ENCODE measurements around the gene TSPEAR.
"Not testable (repeated sequence)": the region's sequence is repeated elsewhere in the genome, so short reads cannot be mapped to it uniquely, and the experiment has no call there.

TSPEAR gene

GRCh38 chr21:44601596-44602462 lies 109.5 kb downstream of the TSPEAR start:
- peak; percentile 30 for DNase-seq

GRCh38 chr21:44601091-44601490 lies 110.3 kb downstream of the TSPEAR start:
- DNase-seq, result not testable (repeated sequence)

- DNase-seq, result not testable (repeated sequence)
Observed at GRCh38 chr21:44600118-44600978, 111.0 kb downstream of the TSPEAR start, which contains the start of gene KRTAP10-7. Gene KRTAP10-7 (plus strand): TSS chr21:44600597. CDS start chr21:44600622, 25 bp downstream.

DNA sequence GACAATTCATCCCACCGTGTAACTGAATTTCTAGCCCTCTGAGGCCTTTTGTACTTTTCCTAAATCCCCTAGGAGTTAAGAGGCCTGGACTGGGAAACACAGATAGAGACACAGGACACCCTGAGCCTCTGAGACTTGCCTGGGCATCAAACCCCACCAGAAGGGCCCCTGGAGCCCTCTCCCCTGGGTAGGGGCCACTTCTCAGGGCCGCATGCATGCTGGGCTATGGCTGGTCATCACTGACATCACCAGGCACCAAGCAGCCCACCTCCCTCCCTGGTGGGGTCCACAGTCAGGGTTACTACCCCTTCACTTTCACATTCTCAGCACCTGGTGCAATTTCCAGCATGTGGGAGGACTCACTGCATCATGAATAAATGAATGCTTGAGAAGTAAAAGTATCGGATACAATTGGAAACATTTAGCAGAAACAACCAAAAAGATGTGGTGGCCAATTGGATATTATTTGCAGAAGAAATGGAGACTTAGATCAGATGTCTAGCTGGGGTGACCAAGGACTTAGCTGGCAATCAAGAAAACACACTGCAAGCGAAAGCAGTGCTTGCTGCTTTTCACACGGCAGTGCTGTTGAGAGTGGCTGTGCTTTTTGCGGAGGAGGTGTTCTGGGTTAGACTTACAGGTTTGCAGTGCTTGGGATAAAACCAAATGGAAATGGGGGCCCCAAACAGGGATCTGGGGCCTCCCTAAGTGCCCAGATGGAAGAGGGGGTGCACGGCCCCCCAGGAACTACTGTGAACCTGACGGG lies 111.9 kb downstream of the TSPEAR start:
- DNase-seq, result no peak

GRCh38 chr21:44598061-44598460 lies 113.3 kb downstream of the TSPEAR start:
- DNase-seq, result no peak

DNA sequence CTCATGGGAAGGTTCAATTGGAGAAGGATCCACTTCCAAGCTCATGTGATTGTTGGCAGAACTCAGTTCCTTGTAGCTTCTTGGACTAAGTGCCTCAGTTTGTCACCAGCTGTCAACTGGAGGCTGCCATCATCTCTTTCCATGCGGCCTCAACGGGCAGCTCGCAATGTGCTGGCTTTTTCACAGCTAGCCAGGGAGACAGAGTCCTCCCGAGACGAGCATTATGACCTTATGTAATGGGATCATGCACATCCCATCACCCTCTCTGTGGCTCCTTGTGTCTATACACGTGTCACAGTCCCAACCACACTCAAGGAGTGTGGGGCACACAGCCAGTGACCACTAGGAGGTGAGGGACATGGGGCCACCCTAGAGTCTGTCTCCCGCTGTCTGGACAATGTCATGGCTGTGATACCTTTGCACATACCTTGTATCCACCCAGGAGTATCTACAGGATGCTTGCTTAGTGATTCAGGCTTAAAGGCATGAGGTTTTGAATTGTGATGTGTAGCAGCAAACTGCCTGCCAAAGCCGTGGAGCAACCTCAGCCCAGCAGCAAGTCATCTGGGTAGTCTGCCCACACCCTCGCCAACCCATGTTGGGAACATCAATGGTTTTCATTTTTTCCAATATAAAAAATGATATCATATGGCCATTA lies 115.2 kb downstream of the TSPEAR start:
- no peak for DNase-seq

DNA sequence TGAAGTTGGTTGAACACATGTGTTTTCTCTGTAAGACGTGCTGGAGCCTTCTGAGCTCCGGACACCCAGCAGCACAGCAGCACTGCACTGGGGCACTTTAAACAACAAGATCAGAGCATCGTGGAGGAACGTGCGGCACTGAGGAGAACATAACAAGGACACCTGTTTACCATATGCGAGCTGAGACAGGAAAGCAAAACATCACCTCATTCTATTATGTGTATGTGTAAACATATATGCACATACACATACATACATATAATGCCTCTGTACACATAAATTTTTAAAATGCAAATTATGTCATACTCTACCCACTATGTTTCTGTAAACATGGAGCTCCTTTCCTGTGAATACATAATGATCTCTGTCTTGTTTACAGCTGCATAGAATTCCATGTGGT lies 115.8 kb downstream of the TSPEAR start:
- no peak for DNase-seq

GRCh38 chr21:44594406-44594916 lies 116.9 kb downstream of the TSPEAR start:
- no peak for DNase-seq

- DNase-seq, result no peak
Observed at GRCh38 chr21:44593598-44594405, 117.6 kb downstream of the TSPEAR start.

GRCh38 chr21:44592446-44593311 lies 118.7 kb downstream of the TSPEAR start, which contains the start of gene KRTAP10-6:
Gene KRTAP10-6 (minus strand): TSS chr21:44592505. CDS start chr21:44592484, 21 bp downstream.
- DNase-seq, result no peak

DNA sequence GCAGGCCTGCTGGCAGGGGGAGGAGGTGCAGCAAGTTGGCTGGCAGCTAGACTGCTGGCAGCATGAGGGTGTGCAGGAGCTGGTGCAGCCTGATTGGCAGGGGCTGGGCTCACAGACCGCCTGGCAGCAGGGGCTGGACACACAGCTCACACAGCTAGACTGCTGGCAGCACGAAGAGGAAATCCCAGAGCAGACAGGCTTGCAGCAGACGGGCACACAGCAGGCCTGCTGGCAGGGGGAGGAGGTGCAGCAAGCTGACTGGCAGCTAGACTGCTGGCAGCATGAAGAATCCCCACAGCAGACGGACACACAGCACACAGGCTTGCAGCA lies 119.6 kb downstream of the TSPEAR start:
- not testable (repeated sequence) for DNase-seq

DNA sequence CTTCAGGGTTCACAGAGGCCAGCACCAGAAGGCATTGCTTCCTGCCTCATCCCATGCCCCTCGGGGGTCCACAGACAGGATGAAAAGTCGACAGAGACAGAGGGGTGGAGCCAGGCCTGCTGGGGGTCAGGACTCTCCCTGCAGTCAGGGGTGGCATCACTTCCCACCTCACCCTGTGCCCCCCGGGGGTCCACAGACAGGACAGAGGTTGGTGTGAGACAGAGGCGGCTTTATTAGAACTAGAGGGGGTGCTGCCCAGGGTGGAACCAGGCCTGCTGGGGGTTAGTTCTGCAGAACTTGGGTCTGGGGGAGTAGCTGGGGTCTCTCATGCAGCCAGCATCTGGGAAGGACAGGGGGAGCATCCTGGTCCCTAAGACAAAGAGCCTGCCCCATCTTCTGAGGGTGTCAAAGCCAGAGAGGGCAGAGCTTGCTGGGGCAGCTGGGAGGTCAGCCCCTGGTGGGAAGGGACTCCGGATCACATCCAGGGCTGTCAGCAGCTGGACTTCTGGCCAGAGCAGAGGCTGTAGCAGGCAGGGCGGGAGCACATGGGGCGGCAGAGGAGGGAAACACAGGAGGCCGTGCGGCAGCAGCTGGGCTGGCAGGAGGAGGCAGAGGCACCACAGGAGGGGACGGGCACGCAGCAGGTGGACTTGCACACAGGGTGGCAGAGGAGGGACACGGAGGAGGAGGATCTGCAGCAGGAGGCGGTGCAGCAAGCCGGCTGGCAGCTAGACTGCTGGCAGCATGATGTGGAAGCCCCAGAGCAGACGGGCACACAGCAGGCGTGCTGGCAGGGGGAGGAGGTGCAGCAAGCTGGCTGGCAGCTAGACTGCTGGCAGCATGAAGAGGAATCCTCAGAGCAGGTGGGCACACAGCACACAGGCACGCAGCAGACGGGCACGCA lies 120.2 kb downstream of the TSPEAR start:
- not testable (repeated sequence) for DNase-seq

DNA sequence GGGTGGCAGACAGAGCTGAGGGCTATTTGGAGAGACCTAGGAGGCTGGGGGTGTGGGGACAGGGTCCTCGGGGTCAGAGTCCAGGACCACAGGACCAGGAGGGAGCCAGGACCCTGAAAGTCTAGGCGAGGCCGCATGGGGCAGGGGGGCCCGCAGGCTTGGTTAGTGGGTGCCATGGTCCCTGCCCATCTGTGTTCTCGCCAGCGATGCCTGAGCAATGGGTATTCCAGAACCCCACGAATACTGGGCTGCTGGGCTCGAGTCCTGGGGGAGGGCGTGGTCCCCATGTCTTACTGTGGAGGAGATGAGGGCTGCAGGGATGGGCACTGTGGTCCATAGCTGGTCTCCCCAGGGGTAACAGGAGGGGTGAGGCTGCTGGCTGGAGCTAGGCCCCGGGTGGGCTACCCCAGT lies 121.1 kb downstream of the TSPEAR start:
- no peak for DNase-seq

- DNase-seq, result no peak
Observed at GRCh38 chr21:44589586-44590305, 121.6 kb downstream of the TSPEAR start.

- no peak for DNase-seq
Observed at GRCh38 chr21:44589094-44589493, 122.3 kb downstream of the TSPEAR start.

- DNase-seq, result no peak
Observed at GRCh38 chr21:44585892-44586291, 125.5 kb downstream of the TSPEAR start.

DNA sequence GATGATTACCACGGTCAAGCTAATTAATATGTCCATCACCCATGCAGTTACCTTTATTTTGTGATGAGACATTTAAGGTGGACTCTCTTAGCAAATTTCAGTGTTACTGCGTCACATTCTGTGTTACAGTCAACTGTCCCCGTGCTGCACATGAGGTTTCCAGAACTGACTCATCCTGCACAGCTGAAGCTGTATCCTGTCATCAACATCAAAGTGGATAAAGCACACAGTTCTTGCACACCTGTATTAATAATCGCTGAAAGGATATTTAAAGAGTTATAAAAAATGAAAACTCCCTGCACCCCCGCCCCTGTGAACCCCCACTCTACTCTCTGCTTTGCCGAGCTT lies 127.6 kb downstream of the TSPEAR start:
- no peak for DNase-seq

DNA sequence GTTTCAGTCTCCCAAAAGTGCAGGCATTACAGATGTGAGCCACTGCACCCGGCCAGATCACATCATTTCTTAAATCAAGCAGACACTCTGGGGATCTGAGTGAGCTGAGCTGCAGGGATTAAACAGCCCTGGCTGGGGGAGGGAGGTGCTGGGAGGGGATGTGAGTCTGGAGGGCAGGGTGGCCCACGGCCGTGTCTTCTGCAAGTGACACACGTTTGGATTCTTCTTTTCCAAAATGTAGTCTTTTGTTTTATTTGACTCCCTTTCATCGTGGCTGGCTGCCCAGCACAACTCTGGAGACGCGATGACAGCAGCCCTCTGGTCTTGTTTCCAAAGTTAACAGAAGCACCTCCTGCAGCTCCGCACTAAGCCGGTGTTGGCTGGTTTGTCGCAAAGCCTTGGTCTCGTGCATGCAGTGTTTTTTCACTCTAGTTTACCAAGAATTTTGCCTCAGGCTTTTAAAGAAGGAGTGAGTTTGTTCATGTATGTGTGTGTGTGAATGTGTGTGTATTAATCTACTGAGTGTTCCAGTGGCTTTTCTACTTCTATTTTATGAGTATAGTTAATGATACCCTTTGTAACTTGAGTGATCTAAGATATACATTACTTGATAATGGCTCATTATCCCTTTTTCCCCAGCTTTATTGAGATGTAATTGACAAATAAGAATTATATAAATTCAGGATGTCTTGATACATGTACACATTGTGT lies 128.1 kb downstream of the TSPEAR start:
- peak; percentile 62 for DNase-seq
